Measurements from ENCODE around the gene CYP2A7.
"Not testable (repeated sequence)": the region's sequence is repeated elsewhere in the genome, so short reads cannot be mapped to it uniquely, and the experiment has no call there.

DNA sequence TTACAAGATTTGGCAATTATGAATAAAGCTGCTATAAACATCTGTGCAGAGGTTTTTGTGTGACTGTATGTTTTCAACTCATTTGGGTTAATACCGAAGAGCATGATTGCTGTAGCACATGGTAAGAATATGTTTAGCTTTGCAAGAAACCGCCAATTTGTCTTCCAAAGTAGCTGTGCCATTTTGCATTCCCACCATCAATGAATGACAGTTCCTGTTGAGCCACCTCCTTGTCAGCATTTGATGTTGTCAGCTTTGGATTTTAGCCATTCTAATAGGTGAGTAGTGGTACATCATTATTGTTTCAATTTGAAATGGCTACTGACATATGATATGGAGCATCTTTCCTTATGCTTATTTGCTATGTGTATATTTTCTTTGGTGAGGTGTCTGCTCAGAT is 8.2 kb downstream of the CYP2A7 start:
- TF ChIP-seq, protein P1, sequence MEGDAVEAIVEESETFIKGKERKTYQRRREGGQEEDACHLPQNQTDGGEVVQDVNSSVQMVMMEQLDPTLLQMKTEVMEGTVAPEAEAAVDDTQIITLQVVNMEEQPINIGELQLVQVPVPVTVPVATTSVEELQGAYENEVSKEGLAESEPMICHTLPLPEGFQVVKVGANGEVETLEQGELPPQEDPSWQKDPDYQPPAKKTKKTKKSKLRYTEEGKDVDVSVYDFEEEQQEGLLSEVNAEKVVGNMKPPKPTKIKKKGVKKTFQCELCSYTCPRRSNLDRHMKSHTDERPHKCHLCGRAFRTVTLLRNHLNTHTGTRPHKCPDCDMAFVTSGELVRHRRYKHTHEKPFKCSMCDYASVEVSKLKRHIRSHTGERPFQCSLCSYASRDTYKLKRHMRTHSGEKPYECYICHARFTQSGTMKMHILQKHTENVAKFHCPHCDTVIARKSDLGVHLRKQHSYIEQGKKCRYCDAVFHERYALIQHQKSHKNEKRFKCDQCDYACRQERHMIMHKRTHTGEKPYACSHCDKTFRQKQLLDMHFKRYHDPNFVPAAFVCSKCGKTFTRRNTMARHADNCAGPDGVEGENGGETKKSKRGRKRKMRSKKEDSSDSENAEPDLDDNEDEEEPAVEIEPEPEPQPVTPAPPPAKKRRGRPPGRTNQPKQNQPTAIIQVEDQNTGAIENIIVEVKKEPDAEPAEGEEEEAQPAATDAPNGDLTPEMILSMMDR (conservative IDR thresholded peaks at IDR 0.05): not testable (repeated sequence)
- TF ChIP-seq ZFX (IDR thresholded peaks at IDR 0.05): not testable (repeated sequence)
